ENCODE results near the gene ZBTB7A.

GRCh38 chr19:4033028-4033956 is 33.4 kb downstream of the ZBTB7A start:
- TF ChIP-seq, protein P1, sequence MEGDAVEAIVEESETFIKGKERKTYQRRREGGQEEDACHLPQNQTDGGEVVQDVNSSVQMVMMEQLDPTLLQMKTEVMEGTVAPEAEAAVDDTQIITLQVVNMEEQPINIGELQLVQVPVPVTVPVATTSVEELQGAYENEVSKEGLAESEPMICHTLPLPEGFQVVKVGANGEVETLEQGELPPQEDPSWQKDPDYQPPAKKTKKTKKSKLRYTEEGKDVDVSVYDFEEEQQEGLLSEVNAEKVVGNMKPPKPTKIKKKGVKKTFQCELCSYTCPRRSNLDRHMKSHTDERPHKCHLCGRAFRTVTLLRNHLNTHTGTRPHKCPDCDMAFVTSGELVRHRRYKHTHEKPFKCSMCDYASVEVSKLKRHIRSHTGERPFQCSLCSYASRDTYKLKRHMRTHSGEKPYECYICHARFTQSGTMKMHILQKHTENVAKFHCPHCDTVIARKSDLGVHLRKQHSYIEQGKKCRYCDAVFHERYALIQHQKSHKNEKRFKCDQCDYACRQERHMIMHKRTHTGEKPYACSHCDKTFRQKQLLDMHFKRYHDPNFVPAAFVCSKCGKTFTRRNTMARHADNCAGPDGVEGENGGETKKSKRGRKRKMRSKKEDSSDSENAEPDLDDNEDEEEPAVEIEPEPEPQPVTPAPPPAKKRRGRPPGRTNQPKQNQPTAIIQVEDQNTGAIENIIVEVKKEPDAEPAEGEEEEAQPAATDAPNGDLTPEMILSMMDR (IDR thresholded peaks at IDR 0.05), result no peak
- no peak for TF ChIP-seq EP300 (IDR thresholded peaks at IDR 0.05)
- TF ChIP-seq POLR2A (IDR thresholded peaks at IDR 0.05), result no peak
- no peak for TF ChIP-seq POLR2AphosphoS5 (IDR thresholded peaks at IDR 0.05)
